Karpas-422 (cell line): ENCODE measurements around the gene FHL5. TPM values are rescaled to one million over a fixed set of nuclear protein-coding genes. Genes with fewer than 3 reads are reported as not detected.
"Not testable (repeated sequence)": the region's sequence is repeated elsewhere in the genome, so short reads cannot be mapped to it uniquely, and the experiment has no call there.

Experiments used
- DNase-seq: peaks from one replicate; pipeline ENCODE4 v3.0.0-alpha.2; 2015
- H2AFZ ChIP-seq: fragments of 200-600 bp; sonication (generic); 2 replicates; pipeline ENCODE4 v1.6.1; 2014; ENCODE audit warnings: antibody characterized with exemption, low read length, mixed read lengths
- H3K27ac ChIP-seq: fragments of 200-600 bp; sonication (generic); 2 replicates; pipeline ENCODE4 v1.5.1; 2014; ENCODE audit warnings: mild to moderate bottlenecking, low read length, moderate library complexity
- H3K27me3 ChIP-seq: fragments of 200-600 bp; sonication (generic); 2 replicates; pipeline ENCODE4 v1.6.1; 2014; ENCODE audit warnings: low read length, mixed read lengths
- H3K36me3 ChIP-seq: fragments of 200-600 bp; sonication (generic); 2 replicates; pipeline ENCODE4 v1.6.1; 2014; ENCODE audit warnings: low read length, mixed read lengths; ENCODE audit not compliant: insufficient read depth
- H3K4me1 ChIP-seq: fragments of 200-600 bp; sonication (generic); 2 replicates; pipeline ENCODE4 v1.6.1; 2014; ENCODE audit warnings: mild to moderate bottlenecking, low read length, mixed read lengths
- H3K4me2 ChIP-seq: fragments of 200-600 bp; sonication (generic); 2 replicates; pipeline ENCODE4 v1.6.1; 2014; ENCODE audit warnings: low read length, low read depth, mild to moderate bottlenecking; ENCODE audit not compliant: poor library complexity, severe bottlenecking
- H3K4me3 ChIP-seq: fragments of 200-600 bp; sonication (generic); 2 replicates; pipeline ENCODE4 v1.5.1; 2014; ENCODE audit warnings: mild to moderate bottlenecking, antibody characterized with exemption, low read length, mixed read lengths
- H3K79me2 ChIP-seq: fragments of 200-600 bp; sonication (generic); 2 replicates; pipeline ENCODE4 v1.6.1; 2014; ENCODE audit warnings: mild to moderate bottlenecking, low read length, mixed read lengths
- H3K9ac ChIP-seq: fragments of 200-600 bp; sonication (generic); 2 replicates; pipeline ENCODE4 v1.6.0; 2014; ENCODE audit warnings: low read length
- H3K9me2 ChIP-seq: fragments of 200-600 bp; sonication (generic), shearing (Covaris generic); replicated peaks from 2 replicates; pipeline ENCODE4 v1.6.0; 2014; ENCODE audit warnings: mild to moderate bottlenecking, low read length, moderate library complexity; ENCODE audit not compliant: insufficient read depth
- H3K9me3 ChIP-seq: fragments of 300-700, 200-600 bp; sonication (generic); 2 replicates; pipeline ENCODE4 v1.6.1; 2014; ENCODE audit warnings: low read length, mixed read lengths
- H4K20me1 ChIP-seq: fragments of 200-600 bp; sonication (generic); 2 replicates; pipeline ENCODE4 v1.6.1; 2014; ENCODE audit warnings: mild to moderate bottlenecking, antibody characterized with exemption, low read length, low read depth; ENCODE audit not compliant: insufficient read depth
- total RNA-seq: library from RNA; depleted of rRNA; stranded (reverse); fragments of >200 nt; shearing (Covaris generic); gene quantifications from 2 replicates; pipeline ENCODE4 v1.2.3, GENCODE V29; 2014; ENCODE audit warnings: low replicate concordance

FHL5 gene
- total RNA-seq, 1 experiment from 2014 or later, result not detected

DNA sequence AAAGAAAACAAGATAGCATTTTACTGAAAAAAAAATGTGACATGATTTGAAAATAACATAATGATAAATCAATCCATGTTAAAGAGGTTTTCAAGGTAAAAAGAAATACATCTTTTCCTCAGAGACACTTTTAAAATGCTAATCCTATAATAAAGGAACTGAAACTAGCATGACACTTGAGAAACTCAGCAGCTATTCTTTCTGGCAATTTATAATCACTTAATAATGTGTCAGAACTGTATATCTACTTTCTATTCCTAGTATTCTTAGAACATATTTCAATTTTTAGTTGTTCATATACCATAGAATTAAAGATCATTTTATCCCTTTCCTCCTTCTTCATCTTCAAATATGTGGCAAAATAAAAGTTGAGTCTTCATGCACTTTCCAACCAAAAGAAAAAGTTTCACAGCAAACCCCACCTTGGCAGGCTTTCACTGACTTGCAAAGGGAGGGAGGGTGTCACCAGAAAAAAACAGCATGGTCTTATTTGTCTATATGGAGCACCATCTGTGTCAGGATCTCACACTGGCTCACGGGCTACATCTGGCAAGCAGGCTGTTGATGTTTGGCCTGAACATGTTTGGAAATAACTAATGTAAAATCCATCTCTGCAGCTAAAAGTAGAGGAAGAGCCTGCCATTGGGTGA, 48.5 kb downstream of the FHL5 start:
- DNase-seq, result peak; percentile 81
- peak overlapping the region; percentile 69 for H3K4me2 ChIP-seq

DNA sequence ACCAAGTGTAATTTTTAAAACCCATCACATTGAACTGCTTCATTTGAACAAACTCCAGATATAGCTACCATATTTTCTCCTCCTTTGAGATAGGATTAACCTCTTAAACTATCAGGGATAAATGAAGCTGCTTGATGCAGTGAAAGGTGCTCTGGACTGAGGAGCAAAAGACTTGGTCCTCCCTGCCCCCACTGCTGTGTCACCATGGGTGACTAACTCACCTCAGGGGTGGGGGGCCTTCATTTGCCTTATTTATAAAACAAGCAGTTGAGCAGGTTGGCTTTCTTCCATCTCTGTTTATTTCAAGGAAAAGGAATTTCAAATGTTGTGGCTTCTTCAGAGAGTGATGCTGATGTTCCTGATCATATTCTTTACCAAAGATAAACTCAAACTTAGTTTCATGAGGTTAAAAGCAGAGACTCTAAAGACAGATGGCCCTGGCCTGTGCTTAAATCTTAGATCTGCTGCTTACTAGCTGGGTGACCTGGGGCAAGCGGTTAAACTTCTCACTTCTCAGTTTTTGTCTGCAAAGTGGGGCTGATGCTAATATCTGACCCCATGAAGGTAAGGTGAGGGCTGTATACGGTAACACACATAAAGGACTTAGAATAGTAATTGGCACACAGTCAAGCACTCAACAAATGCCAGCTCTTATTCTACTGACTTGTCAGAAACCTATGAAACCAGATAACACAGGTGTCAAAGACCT, 50.5 kb downstream of the FHL5 start:
- H2AFZ ChIP-seq, result no peak overlapping the region
- H3K79me2 ChIP-seq, result no peaks in the 10 kb centered on the region
- no peak overlapping the region for H3K4me3 ChIP-seq
- no peak overlapping the region for H3K9ac ChIP-seq
- H4K20me1 ChIP-seq, result no peaks in the 10 kb centered on the region
- peaks cover 48% of the 10 kb centered on the region for H3K4me1 ChIP-seq
- no peaks in the 10 kb centered on the region for H3K36me3 ChIP-seq
- no peak overlapping the region for H3K4me2 ChIP-seq
- H3K27ac ChIP-seq, result no peak overlapping the region
- peak; percentile 44 for DNase-seq
- H3K27me3 ChIP-seq, result no peaks in the 10 kb centered on the region
- no peaks in the 10 kb centered on the region for H3K9me2 ChIP-seq
- H3K9me3 ChIP-seq, result no peaks in the 10 kb centered on the region

More for the DNA sequence above, 48.5 kb downstream of the FHL5 start:
- no peak overlapping the region for H3K9ac ChIP-seq
- no peaks in the 10 kb centered on the region for H3K9me2 ChIP-seq
- H3K4me3 ChIP-seq, result peak overlapping the region; percentile 42; the same call in 1 of the 2 replicates
- peaks cover 47% of the 10 kb centered on the region for H3K4me1 ChIP-seq
- H2AFZ ChIP-seq, result no peak overlapping the region
- no peaks in the 10 kb centered on the region for H3K9me3 ChIP-seq
- no peaks in the 10 kb centered on the region for H3K27me3 ChIP-seq
- no peaks in the 10 kb centered on the region for H3K36me3 ChIP-seq
- no peaks in the 10 kb centered on the region for H3K79me2 ChIP-seq
- H4K20me1 ChIP-seq, result no peaks in the 10 kb centered on the region
- no peak overlapping the region for H3K27ac ChIP-seq

DNA sequence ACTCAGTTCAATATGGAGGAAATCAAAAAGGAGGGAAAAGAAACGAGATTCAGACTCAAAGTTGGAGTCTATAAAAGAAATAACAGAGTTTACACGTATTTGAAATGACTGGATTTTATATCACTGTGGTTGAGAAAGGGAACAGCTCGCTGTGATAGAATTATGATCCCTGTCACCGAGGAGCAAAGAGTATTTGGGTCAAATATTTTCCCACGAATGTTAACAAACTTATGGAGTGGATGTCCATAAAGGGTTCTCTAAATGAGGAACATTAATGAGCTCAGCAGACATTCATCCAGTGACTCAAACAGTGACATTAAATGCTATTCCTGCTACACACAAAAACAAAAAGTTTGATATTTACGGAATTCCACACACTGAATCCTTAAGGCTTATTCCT, 57.9 kb downstream of the FHL5 start:
- Histone ChIP-seq H3K9ac (no peak overlapping the region), H3K9me2 (no peaks in the 10 kb centered on the region), H3K4me3 (no peak overlapping the region), H3K36me3 (no peaks in the 10 kb centered on the region), H3K4me1 (peaks cover 25% of the 10 kb centered on the region), H3K27me3 (peaks cover 2% of the 10 kb centered on the region; the same call in 1 of the 2 replicates), H3K9me3 (no peaks in the 10 kb centered on the region), H3K27ac (no peak overlapping the region), H2AFZ (no peak overlapping the region), H3K79me2 (no peaks in the 10 kb centered on the region), H4K20me1 (no peaks in the 10 kb centered on the region), H3K4me2 (no peak overlapping the region)
- DNase-seq, result no peak

DNA sequence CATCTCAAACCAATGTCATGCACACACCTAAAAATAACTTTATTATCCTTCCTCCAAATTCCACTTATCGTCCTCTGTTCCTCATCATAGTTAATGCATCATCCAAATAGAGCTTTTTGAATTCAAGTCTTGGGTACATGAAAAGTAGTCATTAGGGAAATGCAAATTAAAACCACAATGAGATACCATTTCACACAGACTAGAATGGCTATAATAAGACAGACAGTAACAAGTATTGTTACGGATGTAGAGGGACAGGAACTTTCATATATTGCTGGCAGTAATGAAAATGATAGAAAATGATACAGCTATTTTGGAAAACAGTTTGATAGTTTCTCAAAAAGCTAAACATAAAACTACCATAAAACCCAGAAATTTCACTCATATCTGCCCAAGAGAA, 59.1 kb downstream of the FHL5 start:
- no peak overlapping the region for H3K9ac ChIP-seq
- H3K4me3 ChIP-seq, result peak overlapping the region; percentile 17; the same call in 1 of the 2 replicates
- H4K20me1 ChIP-seq, result no peaks in the 10 kb centered on the region

DNA sequence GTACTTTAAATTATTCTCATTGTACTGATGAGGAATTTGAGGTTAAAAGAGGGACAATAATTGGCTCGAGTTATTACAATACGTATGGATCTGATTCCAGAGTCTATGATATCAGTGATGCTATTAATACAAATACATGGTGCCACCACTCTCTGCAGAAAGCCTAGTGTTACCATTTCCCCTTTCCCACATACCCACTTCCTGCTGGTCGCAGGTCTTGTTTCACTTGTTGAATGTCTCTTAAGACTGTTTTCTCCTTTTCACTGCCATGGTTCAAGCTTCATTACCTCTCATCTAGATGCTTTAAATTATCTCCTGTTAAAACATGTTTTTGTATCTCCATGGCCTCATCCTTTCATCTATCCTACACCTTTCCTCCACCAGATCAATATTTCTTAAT, 62.0 kb downstream of the FHL5 start:
- no peak overlapping the region for H3K4me2 ChIP-seq
- no peak overlapping the region for H3K9ac ChIP-seq
- no peak overlapping the region for H3K4me3 ChIP-seq
- no peaks in the 10 kb centered on the region for H3K9me2 ChIP-seq
- no peaks in the 10 kb centered on the region for H3K36me3 ChIP-seq
- H3K27ac ChIP-seq, result no peak overlapping the region
- H3K4me1 ChIP-seq, result peaks cover 23% of the 10 kb centered on the region
- H3K27me3 ChIP-seq, result peaks cover 2% of the 10 kb centered on the region; the same call in 1 of the 2 replicates
- H3K79me2 ChIP-seq, result no peaks in the 10 kb centered on the region
- no peaks in the 10 kb centered on the region for H3K9me3 ChIP-seq
- H4K20me1 ChIP-seq, result no peaks in the 10 kb centered on the region
- no peak for DNase-seq
- H2AFZ ChIP-seq, result no peak overlapping the region

More for the DNA sequence above, 59.1 kb downstream of the FHL5 start:
- DNase-seq, result peak; percentile 67
- H3K4me2 ChIP-seq, result peak overlapping the region; percentile 43
- no peaks in the 10 kb centered on the region for H3K36me3 ChIP-seq
- no peak overlapping the region for H3K27ac ChIP-seq
- no peak overlapping the region for H2AFZ ChIP-seq
- peaks cover 28% of the 10 kb centered on the region for H3K4me1 ChIP-seq
- no peaks in the 10 kb centered on the region for H3K9me3 ChIP-seq
- H3K9me2 ChIP-seq, result no peaks in the 10 kb centered on the region
- H3K79me2 ChIP-seq, result no peaks in the 10 kb centered on the region
- peaks cover 2% of the 10 kb centered on the region; the same call in 1 of the 2 replicates for H3K27me3 ChIP-seq

DNA sequence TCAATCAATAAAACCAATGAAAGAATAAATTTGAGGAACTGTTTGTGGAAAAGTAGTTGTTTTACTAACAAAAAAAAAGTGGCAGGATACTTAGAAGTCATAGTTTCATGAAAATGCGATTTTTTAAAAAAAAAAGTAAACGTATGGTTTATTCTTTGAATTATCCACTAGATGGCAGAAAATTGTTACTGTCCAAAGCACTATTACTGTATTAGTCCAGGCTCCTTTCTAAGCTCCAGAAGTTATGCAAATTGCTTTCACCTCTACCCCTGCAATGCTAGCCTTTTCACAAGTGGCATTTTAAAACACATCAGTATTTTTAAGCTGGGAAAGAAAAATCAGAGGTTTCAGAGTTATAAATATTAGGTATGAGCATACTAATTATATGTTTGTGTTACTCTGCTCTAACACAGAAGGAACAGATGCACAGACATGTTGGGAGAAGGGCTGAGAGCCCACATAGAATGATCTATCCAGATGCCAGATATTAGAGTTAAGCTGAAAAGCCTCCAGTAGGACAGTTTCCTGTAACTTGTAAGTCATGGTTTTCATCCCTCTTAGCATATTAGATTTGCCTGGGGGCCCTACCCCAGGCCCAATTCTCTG, 63.9 kb downstream of the FHL5 start:
- no peak overlapping the region for H3K27ac ChIP-seq
- no peaks in the 10 kb centered on the region for H3K36me3 ChIP-seq
- H4K20me1 ChIP-seq, result no peaks in the 10 kb centered on the region
- no peaks in the 10 kb centered on the region for H3K9me3 ChIP-seq
- no peak overlapping the region for H3K4me2 ChIP-seq
- peaks cover 18% of the 10 kb centered on the region for H3K4me1 ChIP-seq
- peak; percentile 77 for DNase-seq
- H3K9ac ChIP-seq, result no peak overlapping the region
- H3K4me3 ChIP-seq, result no peak overlapping the region
- no peaks in the 10 kb centered on the region for H3K9me2 ChIP-seq
- 0 out of 2 replicates have a peak, but pooled peaks cover 2% of the 10 kb centered on the region for H3K27me3 ChIP-seq
- H3K79me2 ChIP-seq, result no peaks in the 10 kb centered on the region
- no peak overlapping the region for H2AFZ ChIP-seq

DNA sequence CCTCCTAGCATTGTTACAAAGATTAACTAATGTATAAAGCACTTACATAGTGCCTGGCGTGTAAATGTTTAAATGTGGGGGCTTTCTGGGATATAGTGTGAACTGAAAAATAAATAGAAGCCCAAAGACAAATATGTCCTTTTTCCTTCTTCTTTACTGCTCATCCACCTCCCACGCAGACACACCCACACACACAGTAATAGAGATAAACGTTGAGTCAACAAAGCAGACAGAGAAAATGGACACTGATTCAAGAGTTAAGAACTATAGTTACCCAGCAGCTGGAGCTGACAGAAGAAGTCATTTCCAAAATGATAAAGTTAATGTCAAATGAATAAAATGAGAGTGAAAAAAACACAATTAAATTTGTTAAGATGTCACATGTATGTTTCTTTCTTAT, 68.3 kb downstream of the FHL5 start:
- H3K9me3 ChIP-seq, result no peaks in the 10 kb centered on the region
- H2AFZ ChIP-seq, result no peak overlapping the region
- no peaks in the 10 kb centered on the region for H3K9me2 ChIP-seq
- H3K27me3 ChIP-seq, result no peaks in the 10 kb centered on the region
- no peaks in the 10 kb centered on the region for H3K79me2 ChIP-seq
- no peaks in the 10 kb centered on the region for H4K20me1 ChIP-seq
- no peak overlapping the region for H3K4me3 ChIP-seq
- peaks cover 4% of the 10 kb centered on the region; the same call in 1 of the 2 replicates for H3K4me1 ChIP-seq
- no peak overlapping the region for H3K4me2 ChIP-seq
- H3K27ac ChIP-seq, result no peak overlapping the region
- no peaks in the 10 kb centered on the region for H3K36me3 ChIP-seq
- no peak overlapping the region for H3K9ac ChIP-seq
- no peak for DNase-seq

DNA sequence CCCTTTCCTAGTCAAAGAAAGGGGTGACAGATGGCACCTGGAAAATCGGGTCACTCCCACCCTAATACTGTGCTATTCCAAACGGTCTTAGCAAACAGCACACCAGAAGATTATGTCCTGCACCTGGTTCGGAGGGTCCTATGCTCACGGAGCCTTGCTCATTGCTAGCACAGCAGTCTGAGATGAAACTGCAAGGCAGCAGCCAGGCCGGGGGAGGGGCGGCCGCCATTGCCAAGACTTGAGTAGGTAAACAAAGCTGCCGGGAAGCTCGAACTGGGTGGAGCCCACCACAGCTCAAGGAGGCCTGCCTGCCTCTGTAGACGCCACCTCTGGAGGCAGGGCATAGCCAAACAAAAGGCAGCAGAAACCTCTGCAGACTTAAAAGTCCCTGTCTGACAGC, 75.1 kb downstream of the FHL5 start:
- H2AFZ ChIP-seq, H3K36me3 ChIP-seq, H3K4me1 ChIP-seq, DNase-seq, H3K27ac ChIP-seq, H3K9me3 ChIP-seq, H3K4me3 ChIP-seq, H3K9me2 ChIP-seq, H3K9ac ChIP-seq, H3K4me2 ChIP-seq, H3K27me3 ChIP-seq, H4K20me1 ChIP-seq, H3K79me2 ChIP-seq: not testable (repeated sequence)
